SU-DHL-6 (cell line): ENCODE data around the gene STARD8.

Source experiments
- H2AFZ ChIP-seq: fragments of 200-600 bp; sonication (generic); 2 replicates; pipeline ENCODE4 v1.6.1; 2014; ENCODE audit warnings: low read depth, mild to moderate bottlenecking, moderate library complexity, mixed read lengths, antibody characterized with exemption, low read length; ENCODE audit not compliant: severe bottlenecking
- H3F3A ChIP-seq: fragments of 200-600 bp; shearing (Covaris generic); 2 replicates; pipeline ENCODE4 v1.6.0; 2016; ENCODE audit warnings: antibody characterized with exemption, mild to moderate bottlenecking; ENCODE audit not compliant: insufficient read depth
- H3K27ac ChIP-seq: fragments of 200-600 bp; sonication (generic); 2 replicates; pipeline ENCODE4 v1.5.1; 2016; ENCODE audit warnings: low read depth, mild to moderate bottlenecking, low read length, moderate library complexity, mixed read lengths
- H3K27me3 ChIP-seq: fragments of 200-600 bp; sonication (generic), shearing (Covaris generic); 2 replicates; pipeline ENCODE4 v1.6.0; 2014; ENCODE audit warnings: mild to moderate bottlenecking, low read length
- H3K36me3 ChIP-seq: fragments of 200-600 bp; sonication (generic); 2 replicates; pipeline ENCODE4 v1.6.1; 2014; ENCODE audit warnings: mild to moderate bottlenecking, low read length, mixed read lengths
- H3K4me2 ChIP-seq: fragments of 300-600, 200-600 bp; shearing (Covaris generic), sonication (generic); 2 replicates; pipeline ENCODE4 v1.6.0; 2014; ENCODE audit warnings: low read length, low read depth, mild to moderate bottlenecking; ENCODE audit not compliant: poor library complexity, severe bottlenecking
- H3K4me3 ChIP-seq: fragments of 200-600 bp; sonication (generic); 2 replicates; pipeline ENCODE4 v1.5.1; 2014; ENCODE audit warnings: antibody characterized with exemption, low read length, mild to moderate bottlenecking, mixed read lengths; ENCODE audit not compliant: insufficient read depth, poor library complexity, severe bottlenecking
- H3K79me2 ChIP-seq: fragments of 200-600 bp; sonication (generic); 2 replicates; pipeline ENCODE4 v1.6.1; 2014; ENCODE audit warnings: mild to moderate bottlenecking, low read length, moderate library complexity; ENCODE audit not compliant: insufficient read depth
- H3K9ac ChIP-seq: fragments of 200-600 bp; sonication (generic); 2 replicates; pipeline ENCODE4 v1.7.0; 2014; ENCODE audit warnings: mild to moderate bottlenecking, low read length
- H3K9me2 ChIP-seq: fragments of 200-600 bp; sonication (generic); replicated peaks from 2 replicates; pipeline ENCODE4 v1.6.1; 2014; ENCODE audit warnings: low read length; ENCODE audit not compliant: insufficient read depth
- H3K9me3 ChIP-seq: fragments of 200-600 bp; sonication (generic); 2 replicates; pipeline ENCODE4 v1.6.1; 2014; ENCODE audit warnings: low read length, mixed read lengths; ENCODE audit not compliant: insufficient read depth
- H4K20me1 ChIP-seq: fragments of 200-600 bp; sonication (generic); 2 replicates; pipeline ENCODE4 v1.6.1; 2014; ENCODE audit warnings: low read depth, mild to moderate bottlenecking, antibody characterized with exemption, low read length, moderate library complexity, mixed read lengths
- CTCF ChIP-seq: fragments of 200-600 bp; sonication (generic); IDR thresholded peaks from one replicate; pipeline ENCODE4 v1.5.1; 2017; ENCODE audit warnings: antibody characterized with exemption, mild to moderate bottlenecking, low read length, moderate library complexity; ENCODE audit not compliant: insufficient read depth, poor library complexity, severe bottlenecking
- EZH2phosphoT487 ChIP-seq: fragments of 200-600 bp; sonication (generic), shearing (Covaris generic); conservative IDR thresholded peaks from 2 replicates; pipeline ENCODE4 v1.6.1; 2018; ENCODE audit warnings: mild to moderate bottlenecking, antibody characterized with exemption, low read length, moderate library complexity, mixed read lengths

Gene STARD8

GRCh38 chrX:68758671-68759070, 111.2 kb downstream of the STARD8 start:
- H3K79me2 ChIP-seq = no peaks in the 10 kb centered on the region
- H3K9me3 ChIP-seq = no peaks in the 10 kb centered on the region
- no peak overlapping the region for H3K4me3 ChIP-seq
- H3K27me3 ChIP-seq = no peaks in the 10 kb centered on the region
- H3K4me2 ChIP-seq = no peak overlapping the region
- no peak for TF ChIP-seq EZH2phosphoT487
- no peak for TF ChIP-seq CTCF
- H3K9ac ChIP-seq = no peak overlapping the region
- no peaks in the 10 kb centered on the region for H3F3A ChIP-seq
- no peak overlapping the region for H3K27ac ChIP-seq
- no peak overlapping the region for H2AFZ ChIP-seq
- no peaks in the 10 kb centered on the region for H3K36me3 ChIP-seq
- no peaks in the 10 kb centered on the region for H4K20me1 ChIP-seq
- H3K9me2 ChIP-seq = no peaks in the 10 kb centered on the region

- Histone ChIP-seq H3K9me2 (no peaks in the 10 kb centered on the region), H3K79me2 (no peaks in the 10 kb centered on the region), H3K27me3 (no peaks in the 10 kb centered on the region), H3K9me3 (no peaks in the 10 kb centered on the region), H4K20me1 (no peaks in the 10 kb centered on the region), H2AFZ (no peak overlapping the region), H3F3A (no peaks in the 10 kb centered on the region), H3K9ac (no peak overlapping the region), H3K4me2 (no peak overlapping the region), H3K4me3 (no peak overlapping the region), H3K27ac (no peak overlapping the region), H3K36me3 (no peaks in the 10 kb centered on the region)
- TF ChIP-seq EZH2phosphoT487 (no peak), CTCF (no peak)
These were observed 113.6 kb downstream of the STARD8 start for GRCh38 chrX:68761086-68761485.

- H3K9me3 ChIP-seq = no peaks in the 10 kb centered on the region
- TF ChIP-seq EZH2phosphoT487 (no peak), CTCF (no peak)
These were observed 115.3 kb downstream of the STARD8 start for GRCh38 chrX:68762766-68763165.

More at GRCh38 chrX:68762766-68763165, 115.3 kb downstream of the STARD8 start:
- Histone ChIP-seq H3K9ac (no peak overlapping the region), H4K20me1 (no peaks in the 10 kb centered on the region), H3K27ac (no peak overlapping the region), H3K4me2 (no peak overlapping the region), H3K79me2 (no peaks in the 10 kb centered on the region), H3K36me3 (no peaks in the 10 kb centered on the region), H3K27me3 (no peaks in the 10 kb centered on the region), H3F3A (no peaks in the 10 kb centered on the region), H3K4me3 (no peak overlapping the region), H3K9me2 (no peaks in the 10 kb centered on the region), H2AFZ (no peak overlapping the region)
